ENCODE data around the gene CCDC148. TPM values are rescaled to one million over a fixed set of nuclear protein-coding genes. Genes with fewer than 3 reads are reported as not detected.

CCDC148 gene
- total RNA-seq, 1 donor from 2014 or later, result 1.0 TPM

GRCh38 chr2:158467248-158467647 lies 10.7 kb upstream of the CCDC148 start:
- Histone ChIP-seq H3K4me3 (ENCODE audit: low read depth, low read length) (no peak overlapping the region), H3K27me3 (ENCODE audit: control insufficient read depth, insufficient read depth, low read length) (no peaks in the 10 kb centered on the region), H3K36me3 (ENCODE audit: control insufficient read depth, insufficient read depth, low read length) (no peaks in the 10 kb centered on the region)
- TF ChIP-seq CTCF (IDR thresholded peaks at IDR 0.05; ENCODE audit: insufficient read depth, low read length, poor library complexity, severe bottlenecking), result no peak
- no peak for DNase-seq (ENCODE audit: low read depth)

DNA sequence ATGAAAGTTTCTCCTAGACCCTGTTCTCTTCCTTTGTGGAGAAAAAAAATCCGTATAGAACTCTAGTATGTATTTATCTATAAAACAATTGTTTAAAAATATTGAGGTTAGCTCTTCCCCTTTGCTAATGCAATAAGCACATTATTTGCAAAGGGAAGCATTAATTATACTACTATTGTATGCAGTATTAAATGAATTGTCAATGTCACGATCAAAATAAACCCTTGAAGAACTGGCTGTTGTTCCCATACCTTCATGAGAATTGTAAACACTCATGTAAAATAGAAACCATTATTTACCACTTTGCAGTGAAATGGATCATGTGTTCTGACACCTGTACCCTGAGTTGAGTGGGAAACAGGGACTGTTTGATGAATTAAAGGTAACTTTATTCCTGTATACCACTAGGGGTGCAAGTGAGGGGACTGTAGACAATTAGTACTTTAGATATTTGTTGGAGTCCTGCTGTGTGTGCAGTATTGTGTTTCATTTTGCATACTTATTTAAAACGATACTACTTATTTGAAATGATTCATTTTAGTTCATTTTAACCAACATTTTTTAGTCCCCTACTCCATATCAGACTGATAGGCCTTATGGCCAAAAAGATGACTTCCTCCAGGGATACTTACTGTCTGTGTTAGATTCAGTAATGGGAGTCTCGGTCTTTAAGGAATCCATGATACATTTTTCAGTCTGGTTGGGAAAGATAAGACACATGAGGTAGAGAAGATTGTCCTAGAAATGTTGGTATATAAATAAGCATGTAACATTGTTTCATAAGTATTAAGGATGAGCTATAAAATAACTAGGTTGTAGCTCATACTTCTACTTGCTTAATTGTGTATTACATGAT lies 8.1 kb upstream of the CCDC148 start:
- Histone ChIP-seq H3K36me3 (ENCODE audit: control insufficient read depth, insufficient read depth, low read length) (no peaks in the 10 kb centered on the region), H3K4me3 (ENCODE audit: low read depth, low read length) (no peak overlapping the region), H3K27me3 (ENCODE audit: control insufficient read depth, insufficient read depth, low read length) (no peaks in the 10 kb centered on the region)
- TF ChIP-seq CTCF (IDR thresholded peaks at IDR 0.05; ENCODE audit: insufficient read depth, low read length, poor library complexity, severe bottlenecking), result peak; percentile 42
- no peak for DNase-seq (ENCODE audit: low read depth)

DNA sequence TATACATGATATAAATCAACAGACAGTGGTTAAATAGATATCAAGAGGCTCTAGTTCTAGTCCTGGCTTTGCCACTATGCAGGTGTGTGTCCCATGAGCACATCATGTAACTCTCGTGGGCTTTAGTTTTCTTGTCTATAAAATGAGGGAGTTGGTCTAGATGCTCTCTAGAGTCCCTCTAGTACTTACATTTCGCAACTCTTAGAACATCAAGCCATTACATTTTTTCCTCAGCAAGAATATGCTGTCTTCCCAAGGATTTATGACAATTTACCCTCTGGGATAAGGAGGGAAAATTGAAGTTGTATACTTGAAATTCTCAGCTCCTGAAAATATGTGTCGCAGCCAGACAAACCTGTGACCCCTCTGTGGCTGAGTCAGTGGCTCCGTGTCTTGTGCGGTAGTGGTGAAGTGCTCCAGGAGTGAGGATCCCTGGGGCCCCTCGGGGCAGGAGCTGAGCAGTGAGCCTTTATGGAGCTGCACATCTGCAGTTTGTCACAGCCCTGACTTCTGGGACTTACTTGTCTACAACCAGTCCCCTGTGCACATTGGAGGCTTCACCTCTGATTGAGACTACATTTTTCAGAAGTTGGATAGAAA lies 7.0 kb upstream of the CCDC148 start:
- TF ChIP-seq CTCF (IDR thresholded peaks at IDR 0.05; ENCODE audit: insufficient read depth, low read length, poor library complexity, severe bottlenecking), result no peak

DNA sequence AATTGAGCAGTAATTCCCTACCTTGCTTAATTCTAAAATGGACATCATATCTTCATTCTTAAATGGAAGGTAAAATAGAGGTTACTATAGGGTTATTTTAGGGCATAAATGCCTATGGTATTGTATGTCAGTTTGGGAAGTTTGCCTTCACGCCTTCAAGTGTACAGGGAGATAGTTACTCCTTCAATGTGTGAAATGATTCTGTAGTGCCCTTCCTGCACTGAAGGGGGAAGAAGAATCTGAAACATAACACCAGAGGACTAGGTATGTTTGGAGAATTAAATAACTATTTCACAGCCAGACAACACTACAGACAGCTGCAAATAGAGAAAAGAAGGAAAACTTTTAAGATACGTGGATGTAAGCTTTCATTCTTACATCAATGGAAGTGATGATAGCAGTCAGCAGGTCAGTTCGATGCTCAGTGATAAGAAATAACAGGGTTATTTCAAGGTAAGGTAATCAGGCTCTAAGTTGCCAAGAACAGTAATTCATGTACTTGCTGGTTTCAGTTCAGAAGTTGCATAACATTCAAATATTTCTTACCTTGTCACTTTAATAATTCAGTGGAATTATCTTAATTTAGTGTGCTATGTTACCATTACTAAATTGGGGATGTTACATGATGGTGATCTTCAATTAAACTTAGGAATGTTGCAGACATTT lies 4.2 kb upstream of the CCDC148 start:
- no peak for DNase-seq (ENCODE audit: low read depth)
- Histone ChIP-seq H3K36me3 (ENCODE audit: control insufficient read depth, insufficient read depth, low read length) (no peaks in the 10 kb centered on the region), H3K4me3 (ENCODE audit: low read depth, low read length) (no peak overlapping the region), H3K27me3 (ENCODE audit: control insufficient read depth, insufficient read depth, low read length) (no peaks in the 10 kb centered on the region)
- peak; percentile 43 for TF ChIP-seq CTCF (IDR thresholded peaks at IDR 0.05; ENCODE audit: insufficient read depth, low read length, poor library complexity, severe bottlenecking)

More for the DNA sequence above, 7.0 kb upstream of the CCDC148 start:
- Histone ChIP-seq H3K36me3 (ENCODE audit: control insufficient read depth, insufficient read depth, low read length) (no peaks in the 10 kb centered on the region), H3K4me3 (ENCODE audit: low read depth, low read length) (no peak overlapping the region), H3K27me3 (ENCODE audit: control insufficient read depth, insufficient read depth, low read length) (no peaks in the 10 kb centered on the region)
- DNase-seq (ENCODE audit: low read depth), result no peak

- peak overlapping the region; percentile 97 for H3K4me3 ChIP-seq (ENCODE audit: low read depth, low read length)
- no peaks in the 10 kb centered on the region for H3K36me3 ChIP-seq (ENCODE audit: control insufficient read depth, insufficient read depth, low read length)
- no peak for TF ChIP-seq CTCF (IDR thresholded peaks at IDR 0.05; ENCODE audit: insufficient read depth, low read length, poor library complexity, severe bottlenecking)
- no peak for DNase-seq (ENCODE audit: low read depth)
- no peaks in the 10 kb centered on the region for H3K27me3 ChIP-seq (ENCODE audit: control insufficient read depth, insufficient read depth, low read length)
These were observed 2.8 kb upstream of the CCDC148 start for GRCh38 chr2:158459161-158460003.

All from kidney epithelial cell (primary cell).